Measurements from ENCODE around the gene AZU1.

The AZU1 gene

DNA sequence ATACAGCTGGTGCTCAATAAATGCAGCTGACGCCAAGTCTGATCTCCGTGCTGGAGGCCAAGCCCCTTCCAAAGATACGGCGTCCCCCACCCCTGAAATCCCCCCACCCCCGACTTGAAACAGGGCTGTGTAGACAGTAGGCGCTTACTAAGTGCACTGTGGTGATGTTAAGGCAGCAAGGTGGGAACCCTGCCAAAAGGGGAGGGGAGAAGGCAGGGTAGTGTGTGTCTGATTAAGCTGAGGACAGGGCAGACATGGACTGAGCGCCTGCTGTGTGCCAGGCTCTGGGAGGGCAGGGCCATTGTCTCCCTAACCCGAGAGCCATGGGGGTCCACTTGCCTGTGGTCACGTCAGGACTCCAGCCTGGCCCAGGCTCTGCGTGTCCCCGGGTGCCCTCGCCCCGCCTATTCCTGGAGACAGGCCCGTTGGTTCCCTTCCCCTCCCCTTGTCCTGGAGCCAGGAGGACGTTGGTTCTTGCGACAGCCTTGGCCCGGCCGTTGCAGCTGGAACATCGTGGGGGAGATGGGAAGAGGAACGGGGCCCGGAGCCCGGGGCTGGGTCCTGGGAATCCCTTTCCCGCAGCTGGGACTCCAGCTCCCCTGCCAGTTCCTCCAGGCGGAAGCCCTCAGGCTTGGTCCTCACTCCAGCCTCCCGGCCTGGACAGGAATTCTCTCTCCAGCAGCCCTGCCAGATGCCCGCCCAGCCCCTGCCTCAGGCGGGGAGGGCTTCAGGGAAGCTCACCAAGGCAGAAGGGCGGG is 22.8 kb downstream of the AZU1 start:
- Histone ChIP-seq H3K9me3 (ENCODE audit: insufficient read depth, low read length) (no peaks in the 10 kb centered on the region), H3K36me3 (ENCODE audit: low read length) (no peaks in the 10 kb centered on the region), H3K27ac (ENCODE audit: low read depth, low read length) (no peak overlapping the region), H3K79me2 (ENCODE audit: insufficient read depth, low read length) (no peaks in the 10 kb centered on the region), H3K9ac (ENCODE audit: low read length) (no peak overlapping the region), H3K4me2 (ENCODE audit: low read depth, low read length, poor library complexity, severe bottlenecking) (no peak overlapping the region), H3F3A (ENCODE audit: insufficient read depth) (no peaks in the 10 kb centered on the region), H4K20me1 (ENCODE audit: low read depth, low read length) (no peaks in the 10 kb centered on the region), H3K27me3 (ENCODE audit: low read length) (no peaks in the 10 kb centered on the region), H2AFZ (ENCODE audit: low read depth, low read length, severe bottlenecking) (no peak overlapping the region), H3K9me2 (replicated peaks; ENCODE audit: insufficient read depth, low read length) (no peaks in the 10 kb centered on the region), H3K4me3 (ENCODE audit: insufficient read depth, low read length, poor library complexity, severe bottlenecking) (no peak overlapping the region)
- no peak for TF ChIP-seq EZH2phosphoT487 (conservative IDR thresholded peaks at IDR 0.05; ENCODE audit: low read length)
- TF ChIP-seq, protein P1, sequence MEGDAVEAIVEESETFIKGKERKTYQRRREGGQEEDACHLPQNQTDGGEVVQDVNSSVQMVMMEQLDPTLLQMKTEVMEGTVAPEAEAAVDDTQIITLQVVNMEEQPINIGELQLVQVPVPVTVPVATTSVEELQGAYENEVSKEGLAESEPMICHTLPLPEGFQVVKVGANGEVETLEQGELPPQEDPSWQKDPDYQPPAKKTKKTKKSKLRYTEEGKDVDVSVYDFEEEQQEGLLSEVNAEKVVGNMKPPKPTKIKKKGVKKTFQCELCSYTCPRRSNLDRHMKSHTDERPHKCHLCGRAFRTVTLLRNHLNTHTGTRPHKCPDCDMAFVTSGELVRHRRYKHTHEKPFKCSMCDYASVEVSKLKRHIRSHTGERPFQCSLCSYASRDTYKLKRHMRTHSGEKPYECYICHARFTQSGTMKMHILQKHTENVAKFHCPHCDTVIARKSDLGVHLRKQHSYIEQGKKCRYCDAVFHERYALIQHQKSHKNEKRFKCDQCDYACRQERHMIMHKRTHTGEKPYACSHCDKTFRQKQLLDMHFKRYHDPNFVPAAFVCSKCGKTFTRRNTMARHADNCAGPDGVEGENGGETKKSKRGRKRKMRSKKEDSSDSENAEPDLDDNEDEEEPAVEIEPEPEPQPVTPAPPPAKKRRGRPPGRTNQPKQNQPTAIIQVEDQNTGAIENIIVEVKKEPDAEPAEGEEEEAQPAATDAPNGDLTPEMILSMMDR (IDR thresholded peaks at IDR 0.05; ENCODE audit: insufficient read depth, low read length, poor library complexity, severe bottlenecking), result no peak

DNA sequence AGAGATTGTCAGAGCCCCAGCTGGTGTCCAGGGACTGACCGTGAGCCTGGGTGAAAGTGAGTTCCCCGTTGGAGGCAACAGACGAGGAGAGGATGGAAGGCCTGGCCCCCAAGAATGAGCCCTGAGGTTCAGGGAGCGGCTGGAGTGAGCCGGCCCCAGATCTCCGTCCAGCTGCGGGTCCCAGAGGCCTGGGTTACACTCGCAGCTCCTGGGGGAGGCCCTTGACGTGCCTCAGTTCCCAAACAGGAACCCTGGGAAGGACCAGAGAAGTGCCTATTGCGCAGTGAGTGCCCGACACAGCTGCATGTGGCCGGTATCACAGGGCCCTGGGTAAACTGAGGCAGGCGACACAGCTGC is 23.3 kb downstream of the AZU1 start:
- no peaks in the 10 kb centered on the region for H3K9me2 ChIP-seq (replicated peaks; ENCODE audit: insufficient read depth, low read length)
- no peaks in the 10 kb centered on the region for H4K20me1 ChIP-seq (ENCODE audit: low read depth, low read length)
- no peak overlapping the region for H3K27ac ChIP-seq (ENCODE audit: low read depth, low read length)
- no peaks in the 10 kb centered on the region for H3K27me3 ChIP-seq (ENCODE audit: low read length)
- no peaks in the 10 kb centered on the region for H3F3A ChIP-seq (ENCODE audit: insufficient read depth)
- H3K9me3 ChIP-seq (ENCODE audit: insufficient read depth, low read length), result no peaks in the 10 kb centered on the region
- no peaks in the 10 kb centered on the region for H3K79me2 ChIP-seq (ENCODE audit: insufficient read depth, low read length)
- H3K4me3 ChIP-seq (ENCODE audit: insufficient read depth, low read length, poor library complexity, severe bottlenecking), result no peak overlapping the region
- H2AFZ ChIP-seq (ENCODE audit: low read depth, low read length, severe bottlenecking), result no peak overlapping the region
- H3K36me3 ChIP-seq (ENCODE audit: low read length), result no peaks in the 10 kb centered on the region
- no peak overlapping the region for H3K4me2 ChIP-seq (ENCODE audit: low read depth, low read length, poor library complexity, severe bottlenecking)
- TF ChIP-seq EZH2phosphoT487 (conservative IDR thresholded peaks at IDR 0.05; ENCODE audit: low read length), result no peak
- TF ChIP-seq, protein P1 (IDR thresholded peaks at IDR 0.05; ENCODE audit: insufficient read depth, low read length, poor library complexity, severe bottlenecking), result no peak
- H3K9ac ChIP-seq (ENCODE audit: low read length), result no peak overlapping the region

DNA sequence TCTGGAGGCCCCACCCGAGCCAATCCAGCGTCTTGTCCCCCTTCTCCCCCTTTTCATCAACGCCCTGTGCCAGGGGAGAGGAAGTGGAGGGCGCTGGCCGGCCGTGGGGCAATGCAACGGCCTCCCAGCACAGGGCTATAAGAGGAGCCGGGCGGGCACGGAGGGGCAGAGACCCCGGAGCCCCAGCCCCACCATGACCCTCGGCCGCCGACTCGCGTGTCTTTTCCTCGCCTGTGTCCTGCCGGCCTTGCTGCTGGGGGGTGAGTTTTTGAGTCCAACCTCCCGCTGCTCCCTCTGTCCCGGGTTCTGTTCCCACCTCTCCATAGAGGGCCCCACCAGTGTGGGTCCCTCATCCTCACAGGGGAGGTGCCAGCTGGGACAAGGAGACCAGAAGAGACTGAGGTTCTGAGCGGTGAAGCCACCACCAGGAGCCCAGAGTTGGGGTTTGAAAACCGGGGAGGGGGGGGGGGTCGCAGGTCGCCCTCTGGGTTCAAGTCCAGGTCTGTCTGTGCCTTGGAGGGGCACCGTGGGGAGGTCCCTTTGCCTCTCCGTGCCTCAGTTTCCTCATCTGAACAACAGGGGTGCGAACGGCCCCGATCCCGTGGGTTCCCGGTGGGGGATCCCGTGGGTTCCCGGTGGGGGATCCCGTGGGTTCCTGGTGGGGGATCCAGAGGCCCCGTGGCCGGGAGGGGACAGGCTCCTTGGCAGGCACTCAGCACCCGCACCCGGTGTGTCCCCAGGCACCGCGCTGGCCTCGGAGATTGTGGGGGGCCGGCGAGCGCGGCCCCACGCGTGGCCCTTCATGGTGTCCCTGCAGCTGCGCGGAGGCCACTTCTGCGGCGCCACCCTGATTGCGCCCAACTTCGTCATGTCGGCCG is 24.7 kb downstream of the AZU1 start, which contains the start of gene ELANE:
ELANE (plus strand) TSS at position 168 of the 878 bp plus-strand sequence; CDS start at position 194, 26 bp downstream.
- H3K4me3 ChIP-seq (ENCODE audit: insufficient read depth, low read length, poor library complexity, severe bottlenecking), result no peak within 1 kb of the TSS
- H3K9me2 ChIP-seq (replicated peaks; ENCODE audit: insufficient read depth, low read length), result no peaks in the 10 kb centered on the region
- H3K36me3 ChIP-seq (ENCODE audit: low read length), result no peaks in the 10 kb centered on the region
- no peak for TF ChIP-seq EZH2phosphoT487 (conservative IDR thresholded peaks at IDR 0.05; ENCODE audit: low read length)
- TF ChIP-seq, protein P1 (IDR thresholded peaks at IDR 0.05; ENCODE audit: insufficient read depth, low read length, poor library complexity, severe bottlenecking), result no peak
- no peak within 1 kb of the TSS for H3K9ac ChIP-seq (ENCODE audit: low read length)
- no peak within 1 kb of the TSS for H3K4me2 ChIP-seq (ENCODE audit: low read depth, low read length, poor library complexity, severe bottlenecking)
- H3K9me3 ChIP-seq (ENCODE audit: insufficient read depth, low read length), result no peaks in the 10 kb centered on the region
- H4K20me1 ChIP-seq (ENCODE audit: low read depth, low read length), result no peaks in the 10 kb centered on the region
- no peak within 1 kb of the TSS for H3K27ac ChIP-seq (ENCODE audit: low read depth, low read length)
- H3K27me3 ChIP-seq (ENCODE audit: low read length), result no peaks in the 10 kb centered on the region
- H3K79me2 ChIP-seq (ENCODE audit: insufficient read depth, low read length), result no peaks in the 10 kb centered on the region
- H3F3A ChIP-seq (ENCODE audit: insufficient read depth), result no peaks in the 10 kb centered on the region
- no peak within 1 kb of the TSS for H2AFZ ChIP-seq (ENCODE audit: low read depth, low read length, severe bottlenecking)
